ENCODE measurements around the gene PARVG.

PARVG gene

GRCh38 chr22:44206330-44206645, 25.6 kb downstream of the PARVG start:
- no peaks in the 10 kb centered on the region for H3K27me3 ChIP-seq (ENCODE audit: insufficient read depth, low read length)

GRCh38 chr22:44206696-44207095, 26.0 kb downstream of the PARVG start:
- H3K4me2 ChIP-seq (ENCODE audit: low read length), result no peak overlapping the region
- H2AFZ ChIP-seq (ENCODE audit: insufficient read depth, low read length, poor library complexity), result no peak overlapping the region
- H2BK120ac ChIP-seq (ENCODE audit: insufficient read depth, low read length, poor library complexity), result no peak overlapping the region
- no peaks in the 10 kb centered on the region for H3K79me1 ChIP-seq (ENCODE audit: low read length)
- no peak overlapping the region for H3K18ac ChIP-seq (ENCODE audit: low read length)
- H2AK5ac ChIP-seq (ENCODE audit: low read length), result no peak overlapping the region
- no peak overlapping the region for H3K4me3 ChIP-seq (ENCODE audit: low read depth, low read length)
- H3K4me1 ChIP-seq (ENCODE audit: control insufficient read depth in 1 of 2, insufficient read depth in 2 of 2, low read length in 2 of 2), result no peaks in the 10 kb centered on the region
- H3K9me3 ChIP-seq (ENCODE audit: insufficient read depth, low read depth, low read length), result no peaks in the 10 kb centered on the region
- no peaks in the 10 kb centered on the region for H3K27me3 ChIP-seq (ENCODE audit: insufficient read depth, low read length)
- no CpG with 5 or more reads among the region's 8 CpGs for WGBS (ENCODE audit: extremely low coverage, insufficient coverage, insufficient read length)
- H3K36me3 ChIP-seq (ENCODE audit: control insufficient read depth in 1 of 2, insufficient read depth in 2 of 2, low read length in 2 of 2), result no peaks in the 10 kb centered on the region
- no peak overlapping the region for H3K14ac ChIP-seq (ENCODE audit: low read length)
- H4K91ac ChIP-seq (ENCODE audit: low read depth, low read length), result no peak overlapping the region
- no peaks in the 10 kb centered on the region for H3K79me2 ChIP-seq (ENCODE audit: control insufficient read depth, insufficient read depth, low read length, poor library complexity)
- no peak overlapping the region for H3K27ac ChIP-seq (ENCODE audit: low read depth, low read length)
- no peak overlapping the region for H3K23ac ChIP-seq (ENCODE audit: low read length)
- H3K9ac ChIP-seq (ENCODE audit: low read length), result no peak overlapping the region
- H2BK5ac ChIP-seq (ENCODE audit: low read depth, low read length, poor library complexity), result no peak overlapping the region
- H2BK12ac ChIP-seq (ENCODE audit: low read length), result no peak overlapping the region
- no peak overlapping the region for H4K12ac ChIP-seq (ENCODE audit: low read depth, low read length)
- no peak overlapping the region for H3K4ac ChIP-seq (ENCODE audit: low read depth, low read length)
- no peak overlapping the region for H4K8ac ChIP-seq (ENCODE audit: low read depth, low read length)
- DNase-seq, result no peak

More at GRCh38 chr22:44206330-44206645, 25.6 kb downstream of the PARVG start:
- Histone ChIP-seq H3K4ac (ENCODE audit: low read depth, low read length) (no peak overlapping the region), H3K4me1 (ENCODE audit: control insufficient read depth in 1 of 2, insufficient read depth in 2 of 2, low read length in 2 of 2) (no peaks in the 10 kb centered on the region), H2AK5ac (ENCODE audit: low read length) (no peak overlapping the region), H2BK12ac (ENCODE audit: low read length) (no peak overlapping the region), H3K14ac (ENCODE audit: low read length) (no peak overlapping the region), H4K91ac (ENCODE audit: low read depth, low read length) (no peak overlapping the region), H2BK120ac (ENCODE audit: insufficient read depth, low read length, poor library complexity) (no peak overlapping the region), H3K4me3 (ENCODE audit: low read depth, low read length) (no peak overlapping the region), H2BK5ac (ENCODE audit: low read depth, low read length, poor library complexity) (no peak overlapping the region), H3K79me2 (ENCODE audit: control insufficient read depth, insufficient read depth, low read length, poor library complexity) (no peaks in the 10 kb centered on the region), H3K36me3 (ENCODE audit: control insufficient read depth in 1 of 2, insufficient read depth in 2 of 2, low read length in 2 of 2) (no peaks in the 10 kb centered on the region), H3K9ac (ENCODE audit: low read length) (no peak overlapping the region), H3K4me2 (ENCODE audit: low read length) (no peak overlapping the region), H4K8ac (ENCODE audit: low read depth, low read length) (no peak overlapping the region), H3K27ac (ENCODE audit: low read depth, low read length) (no peak overlapping the region), H3K23ac (ENCODE audit: low read length) (no peak overlapping the region), H4K12ac (ENCODE audit: low read depth, low read length) (no peak overlapping the region), H2AFZ (ENCODE audit: insufficient read depth, low read length, poor library complexity) (no peak overlapping the region), H3K18ac (ENCODE audit: low read length) (no peak overlapping the region), H3K79me1 (ENCODE audit: low read length) (no peaks in the 10 kb centered on the region), H3K9me3 (ENCODE audit: insufficient read depth, low read depth, low read length) (no peaks in the 10 kb centered on the region)
- no CpG with 5 or more reads among the region's 9 CpGs for WGBS (ENCODE audit: extremely low coverage, insufficient coverage, insufficient read length)
- DNase-seq, result no peak

- Histone ChIP-seq H3K4me1 (ENCODE audit: control insufficient read depth in 1 of 2, insufficient read depth in 2 of 2, low read length in 2 of 2) (no peaks in the 10 kb centered on the region), H3K23ac (ENCODE audit: low read length) (no peak overlapping the region), H3K14ac (ENCODE audit: low read length) (no peak overlapping the region), H2AFZ (ENCODE audit: insufficient read depth, low read length, poor library complexity) (no peak overlapping the region), H4K91ac (ENCODE audit: low read depth, low read length) (no peak overlapping the region), H3K9ac (ENCODE audit: low read length) (no peak overlapping the region), H3K79me2 (ENCODE audit: control insufficient read depth, insufficient read depth, low read length, poor library complexity) (no peaks in the 10 kb centered on the region), H2AK5ac (ENCODE audit: low read length) (no peak overlapping the region), H3K27me3 (ENCODE audit: insufficient read depth, low read length) (no peaks in the 10 kb centered on the region), H3K27ac (ENCODE audit: low read depth, low read length) (no peak overlapping the region), H3K36me3 (ENCODE audit: control insufficient read depth in 1 of 2, insufficient read depth in 2 of 2, low read length in 2 of 2) (no peaks in the 10 kb centered on the region), H3K4ac (ENCODE audit: low read depth, low read length) (no peak overlapping the region), H2BK5ac (ENCODE audit: low read depth, low read length, poor library complexity) (no peak overlapping the region), H2BK12ac (ENCODE audit: low read length) (no peak overlapping the region), H3K18ac (ENCODE audit: low read length) (no peak overlapping the region), H3K9me3 (ENCODE audit: insufficient read depth, low read depth, low read length) (no peaks in the 10 kb centered on the region), H3K4me3 (ENCODE audit: low read depth, low read length) (no peak overlapping the region), H4K8ac (ENCODE audit: low read depth, low read length) (no peak overlapping the region), H3K79me1 (ENCODE audit: low read length) (no peaks in the 10 kb centered on the region), H4K12ac (ENCODE audit: low read depth, low read length) (no peak overlapping the region), H2BK120ac (ENCODE audit: insufficient read depth, low read length, poor library complexity) (no peak overlapping the region), H3K4me2 (ENCODE audit: low read length) (no peak overlapping the region)
- no CpG with 5 or more reads among the region's 16 CpGs for WGBS (ENCODE audit: extremely low coverage, insufficient coverage, insufficient read length)
- DNase-seq, result no peak
Observed at GRCh38 chr22:44207173-44207980, 26.7 kb downstream of the PARVG start.

DNA sequence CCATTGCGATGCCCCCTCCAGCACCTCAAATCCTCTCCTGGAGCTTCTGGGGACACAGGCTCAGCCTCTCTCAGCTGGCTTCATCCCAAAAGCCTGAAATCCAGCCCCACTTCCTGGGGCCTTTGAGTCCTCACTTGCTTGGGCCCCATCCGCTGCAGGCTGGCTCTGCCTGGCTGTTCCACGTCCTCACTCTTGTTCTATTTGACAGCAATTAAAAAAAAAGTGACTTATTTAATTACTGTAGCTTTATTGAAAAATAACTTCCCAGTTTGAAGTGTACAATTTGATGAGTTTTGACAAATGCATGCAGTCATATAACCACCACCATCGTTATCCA, 27.2 kb downstream of the PARVG start:
- no peak overlapping the region for H3K23ac ChIP-seq (ENCODE audit: low read length)
- H2AFZ ChIP-seq (ENCODE audit: insufficient read depth, low read length, poor library complexity), result no peak overlapping the region
- no peaks in the 10 kb centered on the region for H3K36me3 ChIP-seq (ENCODE audit: control insufficient read depth in 1 of 2, insufficient read depth in 2 of 2, low read length in 2 of 2)
- no peak overlapping the region for H3K18ac ChIP-seq (ENCODE audit: low read length)
- H3K4me1 ChIP-seq (ENCODE audit: control insufficient read depth in 1 of 2, insufficient read depth in 2 of 2, low read length in 2 of 2), result no peaks in the 10 kb centered on the region
- no peak overlapping the region for H2BK12ac ChIP-seq (ENCODE audit: low read length)
- H2BK5ac ChIP-seq (ENCODE audit: low read depth, low read length, poor library complexity), result no peak overlapping the region
- H2AK5ac ChIP-seq (ENCODE audit: low read length), result no peak overlapping the region
- no peak overlapping the region for H3K4ac ChIP-seq (ENCODE audit: low read depth, low read length)
- no peaks in the 10 kb centered on the region for H3K9me3 ChIP-seq (ENCODE audit: insufficient read depth, low read depth, low read length)
- no peak overlapping the region for H3K4me2 ChIP-seq (ENCODE audit: low read length)
- H3K27ac ChIP-seq (ENCODE audit: low read depth, low read length), result no peak overlapping the region
- H3K79me2 ChIP-seq (ENCODE audit: control insufficient read depth, insufficient read depth, low read length, poor library complexity), result no peaks in the 10 kb centered on the region
- no peaks in the 10 kb centered on the region for H3K27me3 ChIP-seq (ENCODE audit: insufficient read depth, low read length)
- H4K8ac ChIP-seq (ENCODE audit: low read depth, low read length), result no peak overlapping the region
- no peak for DNase-seq
- WGBS (ENCODE audit: extremely low coverage, insufficient coverage, insufficient read length), result no CpG with 5 or more reads among the region's 4 CpGs
- H4K12ac ChIP-seq (ENCODE audit: low read depth, low read length), result no peak overlapping the region
- H3K79me1 ChIP-seq (ENCODE audit: low read length), result no peaks in the 10 kb centered on the region
- H3K4me3 ChIP-seq (ENCODE audit: low read depth, low read length), result no peak overlapping the region
- no peak overlapping the region for H2BK120ac ChIP-seq (ENCODE audit: insufficient read depth, low read length, poor library complexity)
- no peak overlapping the region for H3K14ac ChIP-seq (ENCODE audit: low read length)
- H4K91ac ChIP-seq (ENCODE audit: low read depth, low read length), result no peak overlapping the region
- H3K9ac ChIP-seq (ENCODE audit: low read length), result no peak overlapping the region

All from trophoblast cell (in vitro differentiated cells and primary cell).